Measurements from ENCODE around the gene NUDT12.

Gene NUDT12

GRCh38 chr5:103539376-103540330 is 22.9 kb downstream of the NUDT12 start:
- no peak for DNase-seq

GRCh38 chr5:103532086-103532734 is 30.4 kb downstream of the NUDT12 start:
- no peak for DNase-seq

DNA sequence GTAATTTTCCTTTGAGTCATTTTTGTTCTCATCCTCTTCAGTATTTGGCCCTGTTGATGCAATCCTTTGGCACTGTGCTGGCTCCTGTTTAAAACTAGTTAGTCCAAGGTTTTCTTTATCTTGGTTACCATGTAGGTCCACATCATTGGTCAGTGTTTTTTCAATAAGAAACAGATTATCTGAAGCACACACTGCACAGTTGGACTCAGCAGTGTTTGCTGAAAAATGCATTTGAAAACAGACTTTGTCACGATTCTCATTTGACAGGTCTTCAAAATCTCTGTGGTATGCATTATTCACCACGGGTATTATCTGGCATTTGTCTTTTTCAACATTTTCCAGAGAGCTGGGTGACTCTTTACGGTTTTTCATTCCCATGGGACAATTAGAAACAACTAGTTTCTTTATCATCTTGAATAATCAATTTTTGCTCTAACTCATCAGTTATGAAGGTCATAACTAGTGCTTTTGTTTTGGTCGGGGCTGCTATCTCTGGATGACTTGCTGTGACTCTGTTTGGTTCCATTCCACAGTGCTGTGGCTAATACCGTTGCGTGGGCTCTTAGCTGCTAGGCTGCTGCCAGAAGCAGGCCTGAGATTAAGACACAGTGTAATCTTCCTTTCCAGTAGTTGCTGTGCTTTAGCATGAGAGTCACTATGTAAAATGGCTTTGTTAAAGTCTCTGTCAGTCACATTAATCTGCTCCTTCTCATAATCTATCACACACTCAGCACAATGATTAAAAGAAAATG is 36.2 kb downstream of the NUDT12 start:
- DNase-seq = no peak

DNA sequence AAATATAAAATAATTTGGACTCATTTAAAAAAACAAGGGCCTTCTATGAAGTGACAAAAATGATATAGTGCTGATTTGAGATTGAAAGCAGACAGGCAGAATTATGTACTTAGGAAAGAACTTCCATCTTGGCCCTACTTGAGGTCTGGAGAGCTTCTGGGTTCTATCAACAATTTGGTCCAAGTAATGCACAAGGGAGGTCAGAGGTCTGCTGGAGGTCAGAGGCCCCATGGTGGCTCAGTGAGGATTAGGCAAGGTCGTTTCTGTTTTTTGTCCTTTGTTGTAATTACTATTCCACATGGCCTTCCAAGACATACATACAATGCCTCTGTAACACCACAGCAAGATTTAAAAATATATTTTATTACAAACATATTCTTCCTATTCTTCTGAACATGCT is 37.2 kb downstream of the NUDT12 start:
- DNase-seq = no peak

DNA sequence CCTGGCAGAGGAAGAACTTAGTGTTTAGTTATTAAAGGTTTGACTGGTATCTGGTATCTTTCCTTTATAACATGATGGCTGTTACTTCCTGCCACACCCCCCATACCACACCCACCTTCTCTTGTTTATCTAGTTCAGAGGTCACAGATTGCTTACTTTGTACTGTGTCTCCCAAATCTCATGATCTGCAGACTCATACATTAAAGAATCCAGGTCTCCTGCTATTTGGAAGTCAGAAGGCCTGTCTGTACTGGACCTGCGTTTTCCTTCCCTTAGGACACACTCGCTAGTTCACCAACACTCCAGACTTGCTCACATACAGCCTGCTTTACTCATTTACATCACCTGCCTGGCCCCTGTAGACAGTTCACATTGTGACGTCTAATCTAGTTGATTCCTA is 39.3 kb downstream of the NUDT12 start:
- DNase-seq = no peak

- DNase-seq = no peak
Observed at GRCh38 chr5:103522586-103522985, 40.0 kb downstream of the NUDT12 start.

- no peak for DNase-seq
Observed at GRCh38 chr5:103519550-103519949, 43.0 kb downstream of the NUDT12 start.

DNA sequence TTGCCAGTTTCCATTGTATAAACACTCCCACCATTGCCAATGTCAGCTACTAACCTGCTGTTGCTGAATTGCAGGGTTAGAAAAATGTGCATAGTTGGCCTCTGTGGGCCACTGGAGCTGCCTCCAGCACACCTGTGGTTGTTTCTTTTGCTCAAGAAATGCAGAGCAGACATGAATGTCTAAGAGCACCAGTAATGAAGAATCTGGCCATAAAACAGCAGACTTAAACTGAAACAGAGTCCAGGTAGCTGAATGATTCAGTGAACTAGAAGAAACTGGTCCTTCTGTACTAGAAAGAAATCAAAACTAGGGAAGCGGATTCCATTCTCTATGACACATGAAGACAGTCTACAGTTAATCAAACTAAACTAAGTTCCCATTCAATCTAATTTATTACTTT is 48.2 kb downstream of the NUDT12 start:
- no peak for DNase-seq

DNA sequence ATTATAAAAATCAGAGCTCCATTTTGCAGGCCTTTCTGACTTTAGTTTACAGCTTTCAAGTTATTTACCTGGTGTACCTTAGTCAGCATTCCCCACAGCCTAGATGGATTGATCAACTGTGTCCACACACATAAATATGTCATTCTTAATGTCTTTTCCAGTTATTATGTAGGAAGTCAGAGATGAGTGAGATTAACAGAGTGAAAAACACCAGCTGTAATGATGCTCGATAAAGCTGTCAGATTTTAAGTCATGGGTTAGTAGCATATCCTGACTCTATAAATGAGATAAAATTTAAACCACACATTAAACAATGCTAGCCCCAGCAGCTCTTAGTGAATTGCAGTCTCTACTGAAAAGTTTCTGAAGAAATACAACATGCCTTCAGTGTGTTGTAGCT is 48.9 kb downstream of the NUDT12 start:
- DNase-seq = no peak

DNA sequence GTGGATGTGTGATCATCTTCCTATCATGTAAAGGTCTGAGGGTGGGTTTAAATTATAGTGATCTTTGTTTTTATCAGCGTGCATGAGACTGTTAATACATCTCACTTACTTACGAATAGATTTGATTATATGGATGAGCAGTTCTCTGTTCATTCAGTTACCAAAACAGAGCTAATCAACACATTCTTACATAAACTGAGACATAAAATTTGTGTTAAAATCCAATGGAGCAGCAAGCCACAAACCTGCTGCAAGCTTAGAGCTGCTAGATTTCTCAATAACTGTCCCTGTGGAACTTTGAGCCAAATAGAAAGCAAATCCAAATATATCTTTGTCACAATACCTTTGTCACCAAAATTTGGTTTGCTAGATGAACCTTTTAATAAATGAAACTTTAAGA is 50.1 kb downstream of the NUDT12 start:
- no peak for DNase-seq

- DNase-seq = no peak
Observed at GRCh38 chr5:103511554-103511885, 51.1 kb downstream of the NUDT12 start.

DNA sequence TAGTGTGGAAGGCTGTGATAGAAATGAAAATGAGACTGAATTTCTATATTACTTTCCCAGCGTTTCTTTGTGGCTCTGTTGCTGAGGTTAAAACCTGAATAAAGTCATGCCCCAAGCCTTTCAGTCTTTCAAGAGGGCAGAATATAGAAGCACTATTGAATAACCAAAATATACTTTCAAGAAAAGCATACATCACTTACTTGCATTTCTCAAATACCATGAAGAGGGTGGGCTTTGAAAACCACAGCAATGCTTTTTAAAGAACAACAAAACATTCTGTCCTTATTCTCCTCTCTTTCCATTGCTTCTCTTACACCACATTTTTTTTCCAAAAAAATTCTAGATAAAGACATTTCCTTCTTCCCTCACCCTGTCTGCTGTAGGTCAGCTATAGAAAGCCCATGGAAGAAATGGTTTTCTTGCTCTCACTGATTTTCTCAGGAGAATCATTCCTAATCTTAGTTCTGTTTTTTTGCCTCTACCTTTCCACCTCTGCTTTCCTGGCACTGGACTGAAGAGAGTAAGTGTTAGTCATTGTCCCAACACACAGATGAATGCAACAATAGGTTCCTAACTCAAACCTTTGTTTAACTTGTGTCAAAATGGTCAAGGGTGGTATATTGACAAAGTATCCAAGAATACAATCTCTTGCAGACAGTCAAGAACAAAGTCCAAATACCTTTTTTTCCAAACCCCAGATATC is 51.6 kb downstream of the NUDT12 start:
- no peak for DNase-seq

GRCh38 chr5:103505581-103506305 is 56.8 kb downstream of the NUDT12 start:
- no peak for DNase-seq

DNA sequence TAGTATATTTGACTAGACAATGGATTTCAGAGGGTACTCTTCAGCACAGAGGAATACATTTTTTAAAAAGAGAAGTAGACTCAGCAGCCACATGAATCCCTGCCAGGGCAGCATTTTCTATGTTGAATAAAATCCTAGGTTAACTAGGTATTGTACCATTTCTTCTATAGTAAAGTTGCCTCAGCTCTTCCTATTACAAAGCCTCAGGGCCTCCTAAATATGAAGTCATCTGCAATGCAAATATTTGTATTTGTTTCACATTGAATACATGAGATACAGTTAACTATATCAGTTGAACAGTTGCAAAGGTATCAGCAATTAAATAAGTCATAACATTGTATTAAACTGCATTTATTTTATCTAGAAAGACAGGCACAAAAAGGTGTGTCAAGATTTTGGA is 59.5 kb downstream of the NUDT12 start:
- DNase-seq = no peak

GRCh38 chr5:103502662-103503061 is 59.9 kb downstream of the NUDT12 start:
- no peak for DNase-seq
